CD4-positive, alpha-beta T cell (primary cell): ENCODE results near the gene TCAF1. TPM values are rescaled to one million over a fixed set of nuclear protein-coding genes. Genes with fewer than 3 reads are reported as not detected.
"Not testable (repeated sequence)": the region's sequence is repeated elsewhere in the genome, so short reads cannot be mapped to it uniquely, and the experiment has no call there.

Experiments
- ATAC-seq: fragments of 200-7000 bp; cut with Tn5 transposase; one replicate; pipeline ENCODE4 v1.10.0; 2022; ENCODE audit warnings: mild to moderate bottlenecking; ENCODE audit not compliant: poor library complexity
- CTCF ChIA-PET: fragments of 350-600 bp; sonication (Branson Sonifier 250); formaldehyde crosslinking; loops from one replicate; lab custom pipeline; 2021; ENCODE audit warnings: antibody characterized with exemption, inconsistent platforms; lab: Charles Lee
- POLR2A ChIA-PET: fragments of 350-600 bp; sonication (Branson Sonifier 250); formaldehyde crosslinking; loops from one replicate; lab custom pipeline; 2021; ENCODE audit warnings: antibody characterized with exemption, inconsistent platforms; lab: Charles Lee
- DNase-seq, 14 experiments: peaks; one replicate each; pipeline ENCODE4 v3.0.0-alpha.2; 2013 to 2020; ENCODE audit warnings: mixed read lengths in 2 of 14
- H3K27ac ChIP-seq, 2 donors: one replicate each; pipeline versions ENCODE4 v1.5.1 to v1.7.0; 2013; ENCODE audit warnings: low read length in 2 of 2, low read depth in 1 of 2, mild to moderate bottlenecking in 1 of 2
- H3K27me3 ChIP-seq, 2 experiments: 1 replicate in 1 of 2; 2 replicates in 1 of 2; pipeline versions ENCODE4 v1.6.1 to v1.7.0; 2013; ENCODE audit warnings: low read length in 2 of 2, control low read depth in 1 of 2, mild to moderate bottlenecking in 1 of 2, moderate library complexity in 1 of 2; ENCODE audit not compliant: insufficient read depth in 2 of 2, control insufficient read depth in 1 of 2
- H3K36me3 ChIP-seq: one replicate; pipeline ENCODE4 v1.6.1; 2013; ENCODE audit warnings: low read length, control low read depth; ENCODE audit not compliant: insufficient read depth
- H3K4me1 ChIP-seq: one replicate; pipeline ENCODE4 v1.6.1; 2013; ENCODE audit warnings: low read length, control low read depth; ENCODE audit not compliant: insufficient read depth
- H3K4me3 ChIP-seq: one replicate; pipeline ENCODE4 v1.5.1; 2013; ENCODE audit warnings: mild to moderate bottlenecking, low read length, moderate library complexity
- H3K9me3 ChIP-seq, 2 experiments: 1 replicate in 1 of 2; 2 replicates in 1 of 2; pipeline versions ENCODE4 v1.6.1 to v1.7.0; 2013; ENCODE audit warnings: low read length in 2 of 2, mild to moderate bottlenecking in 2 of 2, control low read depth in 1 of 2, moderate library complexity in 1 of 2; ENCODE audit not compliant: control insufficient read depth in 1 of 2, insufficient read depth in 1 of 2
- H3K27ac Mint-ChIP-seq: one replicate; pipeline ENCODE4 v1.8.0; 2020; ENCODE audit warnings: mixed read lengths
- H3K27me3 Mint-ChIP-seq: one replicate; pipeline ENCODE4 v1.8.0; 2021; ENCODE audit warnings: mixed read lengths
- H3K36me3 Mint-ChIP-seq: one replicate; pipeline ENCODE4 v1.8.0; 2021; ENCODE audit warnings: low read depth, mixed read lengths
- H3K4me1 Mint-ChIP-seq: one replicate; pipeline ENCODE4 v1.8.0; 2021; ENCODE audit warnings: low read depth, mixed read lengths
- H3K4me3 Mint-ChIP-seq: one replicate; pipeline ENCODE4 v1.8.0; 2020; ENCODE audit warnings: mild to moderate bottlenecking, mixed read lengths
- H3K9me3 Mint-ChIP-seq: one replicate; pipeline ENCODE4 v1.8.0; 2020; ENCODE audit warnings: mixed read lengths
- CTCF ChIP-seq: fragments of 200-600 bp; IDR thresholded peaks from one replicate; pipeline ENCODE4 v1.8.0; 2022; ENCODE audit warnings: antibody characterized with exemption, mild to moderate bottlenecking
- intact Hi-C, 2 experiments: fragments of 100-400 bp; cut with DNase I in 1 of 2; cut with micrococcal nuclease in 1 of 2; formaldehyde crosslinking; loops; one replicate each; pipeline versions ENCODE4 v1.15.1 to v1.9.0; 2023 to 2025; cut with DNase I, micrococcal nuclease
- total RNA-seq, 174 experiments: library from RNA in 2 of 174; stranded (reverse) in 2 of 174; gene quantifications; one replicate each; pipeline ENCODE4 v1.2.3 and lab custom pipeline; 2021 to 2026

TCAF1 gene
- total RNA-seq, 2 experiments from 2014 or later = 7.7 to 8.6 TPM

- ChIA-PET POLR2A (no interaction called here), CTCF (interaction anchor here (1.6 kb wide), 1 partner anchor 280 kb away, joined by 3 read pairs; no protein-coding TSS in a partner anchor)
- Mint-ChIP-seq H3K36me3 (no peaks in the 10 kb centered on the region), H3K27me3 (no peaks in the 10 kb centered on the region), H3K4me1 (no peaks in the 10 kb centered on the region), H3K9me3 (no peaks in the 10 kb centered on the region), H3K4me3 (no peak overlapping the region), H3K27ac (no peak overlapping the region)
- DNase-seq (no peak), ATAC-seq (no peak)
- Histone ChIP-seq H3K36me3 (no peaks in the 10 kb centered on the region), H3K4me3 (no peak overlapping the region), H3K27ac (no peak overlapping the region), H3K27me3 (no peaks in the 10 kb centered on the region), H3K4me1 (no peaks in the 10 kb centered on the region), H3K9me3 (peaks cover 0 to 3% of the 10 kb centered on the region in 2 experiments)
- TF ChIP-seq CTCF = no peak
- intact Hi-C loops = no loop called here
These were observed 53.8 kb downstream of the TCAF1 start for GRCh38 chr7:143848192-143848591.

GRCh38 chr7:143846692-143847091 lies 55.3 kb downstream of the TCAF1 start:
- ChIA-PET CTCF (no interaction called here), POLR2A (no interaction called here)
- ATAC-seq (no peak), DNase-seq (no peak)
- TF ChIP-seq CTCF = no peak
- Histone ChIP-seq H3K27ac (no peak overlapping the region), H3K4me1 (no peaks in the 10 kb centered on the region), H3K27me3 (no peaks in the 10 kb centered on the region), H3K9me3 (peaks cover 0 to 3% of the 10 kb centered on the region in 2 experiments), H3K4me3 (no peak overlapping the region), H3K36me3 (no peaks in the 10 kb centered on the region)
- Mint-ChIP-seq H3K36me3 (no peaks in the 10 kb centered on the region), H3K4me1 (no peaks in the 10 kb centered on the region), H3K4me3 (no peak overlapping the region), H3K27me3 (no peaks in the 10 kb centered on the region), H3K9me3 (no peaks in the 10 kb centered on the region), H3K27ac (no peak overlapping the region)
- intact Hi-C loops = no loop called here

- POLR2A ChIA-PET, H3K36me3 Mint-ChIP-seq, H3K27ac ChIP-seq, H3K27me3 ChIP-seq, H3K4me3 Mint-ChIP-seq, H3K4me1 Mint-ChIP-seq, H3K4me1 ChIP-seq, H3K4me3 ChIP-seq, H3K9me3 Mint-ChIP-seq, H3K9me3 ChIP-seq, intact Hi-C loops, H3K27me3 Mint-ChIP-seq, DNase-seq, H3K27ac Mint-ChIP-seq, H3K36me3 ChIP-seq, CTCF ChIA-PET, ATAC-seq: not testable (repeated sequence)
These were observed 60.3 kb downstream of the TCAF1 start for GRCh38 chr7:143841696-143842095.

DNA sequence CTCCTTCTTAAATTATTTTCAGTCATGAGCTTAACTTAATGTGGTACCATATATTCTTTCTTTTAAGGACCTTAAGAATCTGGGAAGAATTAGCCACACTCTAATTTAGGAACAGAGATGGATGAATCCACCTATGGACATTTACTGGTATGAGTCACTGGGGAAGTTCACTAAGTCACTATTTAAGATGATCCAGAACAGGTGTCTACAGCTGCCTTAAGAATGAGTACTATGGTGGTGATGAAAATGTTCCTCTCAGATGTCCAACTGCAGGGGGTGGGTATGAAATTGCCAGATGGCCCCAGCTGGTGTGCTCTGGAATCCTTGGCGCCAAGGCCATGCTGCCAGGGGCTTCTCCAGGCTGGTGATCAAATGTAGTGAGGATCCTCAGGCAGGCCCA lies 61.9 kb downstream of the TCAF1 start:
- H3K36me3 ChIP-seq, H3K4me3 ChIP-seq, H3K9me3 ChIP-seq, H3K27ac Mint-ChIP-seq, H3K9me3 Mint-ChIP-seq, DNase-seq, H3K4me1 ChIP-seq, H3K36me3 Mint-ChIP-seq, H3K27me3 Mint-ChIP-seq, H3K4me3 Mint-ChIP-seq, ATAC-seq, intact Hi-C loops, H3K27me3 ChIP-seq, POLR2A ChIA-PET, H3K4me1 Mint-ChIP-seq, H3K27ac ChIP-seq, CTCF ChIA-PET: not testable (repeated sequence)
